Ureter (tissue), 1 donor: Measurements from ENCODE around the gene OTOA. TPM values are rescaled to one million over a fixed set of nuclear protein-coding genes. Genes with fewer than 3 reads are reported as not detected.
"Not testable (repeated sequence)": the region's sequence is repeated elsewhere in the genome, so short reads cannot be mapped to it uniquely, and the experiment has no call there.

Source experiments
- DNase-seq: peaks from one replicate; pipeline ENCODE4 v3.0.0-alpha.2; 2020; ENCODE audit warnings: low spot score
- total RNA-seq: library from RNA; stranded (reverse); gene quantifications from one replicate; pipeline ENCODE4 v1.2.4, GENCODE V29; 2023
- donor health status: DM: yes; HTN: yes; CAD: no.

Gene OTOA
- total RNA-seq = 0.70 TPM

DNA sequence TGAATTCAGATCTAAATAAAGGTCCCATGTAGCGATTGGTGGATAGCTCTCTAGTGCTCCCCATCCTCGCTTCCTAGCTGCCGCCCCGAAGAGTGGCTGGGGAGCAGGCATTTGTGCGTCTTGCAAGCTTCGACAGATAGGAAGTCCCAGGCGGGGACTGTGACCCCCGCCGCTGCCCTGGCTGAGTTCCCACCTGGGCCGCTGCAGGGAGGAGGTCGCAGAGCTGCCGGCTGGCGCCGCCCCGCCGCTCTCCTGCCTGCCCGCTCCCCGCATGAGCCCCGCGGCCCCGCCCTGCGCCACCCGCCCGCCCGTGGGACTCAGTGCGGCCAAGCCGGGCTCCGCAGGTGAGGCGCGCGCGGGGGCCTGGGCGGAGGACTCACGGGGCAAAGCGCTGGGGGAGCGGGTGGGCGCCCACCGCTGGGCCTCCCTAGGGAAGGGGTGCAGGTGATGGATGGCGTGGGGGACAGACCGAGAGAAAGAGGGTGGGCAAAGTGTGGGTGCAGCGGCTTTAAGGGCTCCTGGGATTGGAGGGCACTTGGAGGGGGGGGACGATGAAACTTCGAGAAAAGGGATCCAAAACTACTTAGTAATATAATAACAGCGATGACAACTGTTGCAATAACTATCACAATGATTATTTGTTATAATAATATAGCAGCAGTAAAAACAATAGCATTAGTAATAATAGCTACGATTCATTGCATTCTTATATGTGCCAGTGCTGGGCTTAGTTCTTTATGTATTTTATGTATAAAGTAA, at the start of gene OTOA:
Gene OTOA (plus strand): TSS at position 80 of the 759 bp plus-strand sequence. CDS start 14,547 bp downstream, outside the sequence.
- DNase-seq = no peak

DNA sequence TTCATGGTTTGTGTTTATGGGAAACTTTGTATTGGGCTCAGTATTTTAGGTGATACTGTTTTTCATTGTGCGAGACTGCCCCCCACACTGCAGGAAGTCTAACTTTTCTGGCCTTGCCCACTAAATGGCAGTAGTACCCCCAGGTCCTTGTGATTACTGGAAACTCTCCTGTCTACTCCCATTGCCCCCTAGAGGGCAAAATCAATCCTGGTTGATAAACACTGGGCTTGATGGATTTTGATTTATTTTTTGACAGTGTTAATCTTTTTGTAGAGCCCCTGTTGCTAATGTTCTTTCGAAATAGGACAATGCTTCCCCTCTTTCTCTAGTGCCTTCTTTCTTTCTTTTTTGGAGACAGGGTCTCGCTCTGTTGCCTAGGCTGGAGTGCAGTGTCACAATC, 48.9 kb upstream of the OTOA start:
- no peak for DNase-seq

- DNase-seq = no peak
Observed at GRCh38 chr16:21617607-21618006, 46.2 kb upstream of the OTOA start.

GRCh38 chr16:21618281-21618680, 45.5 kb upstream of the OTOA start:
- no peak for DNase-seq

- no peak for DNase-seq
Observed at GRCh38 chr16:21619765-21620425, 43.9 kb upstream of the OTOA start.

GRCh38 chr16:21620592-21620991, 43.2 kb upstream of the OTOA start:
- no peak for DNase-seq

DNA sequence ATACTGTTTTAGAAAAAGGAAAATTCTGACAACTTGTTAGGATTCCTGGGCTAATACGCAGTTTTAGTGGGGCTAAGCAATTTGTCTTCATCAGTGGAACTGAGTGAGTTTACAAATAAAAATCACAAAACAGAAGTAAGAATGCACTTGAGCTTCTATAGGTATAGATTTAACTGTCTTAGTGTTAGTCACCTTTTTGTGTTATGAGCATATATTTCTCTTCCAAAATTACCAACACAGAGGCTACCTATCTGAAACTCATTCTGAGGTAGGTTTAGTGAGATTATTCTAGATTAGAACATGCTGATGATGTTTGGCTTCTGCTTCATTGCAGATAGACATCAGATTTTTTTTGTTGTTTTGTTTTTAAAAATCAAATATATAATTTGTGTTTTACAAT, 41.2 kb upstream of the OTOA start:
- no peak for DNase-seq

DNA sequence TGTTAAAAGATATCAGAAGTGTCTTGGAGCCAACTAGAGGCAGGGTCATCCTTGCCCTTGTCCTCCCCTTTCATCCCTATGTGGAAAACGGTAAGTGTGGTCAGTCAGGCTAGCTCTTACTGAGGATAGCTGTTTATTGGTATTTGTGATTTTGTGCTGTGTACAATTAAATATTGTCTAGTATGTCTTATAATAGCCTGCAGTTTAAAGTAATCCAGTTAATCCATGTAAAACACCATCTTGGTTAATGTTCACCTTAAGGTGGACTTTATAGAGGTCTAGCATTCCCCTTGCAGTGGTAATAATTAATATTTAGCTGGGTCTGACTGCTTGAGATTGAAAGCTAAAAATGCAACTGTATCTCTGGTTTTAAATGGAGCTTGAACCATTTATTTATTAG, 38.7 kb upstream of the OTOA start:
- DNase-seq = no peak

- no peak for DNase-seq
Observed at GRCh38 chr16:21626659-21627277, 37.0 kb upstream of the OTOA start.

GRCh38 chr16:21628121-21628726, 35.5 kb upstream of the OTOA start:
- no peak for DNase-seq

DNA sequence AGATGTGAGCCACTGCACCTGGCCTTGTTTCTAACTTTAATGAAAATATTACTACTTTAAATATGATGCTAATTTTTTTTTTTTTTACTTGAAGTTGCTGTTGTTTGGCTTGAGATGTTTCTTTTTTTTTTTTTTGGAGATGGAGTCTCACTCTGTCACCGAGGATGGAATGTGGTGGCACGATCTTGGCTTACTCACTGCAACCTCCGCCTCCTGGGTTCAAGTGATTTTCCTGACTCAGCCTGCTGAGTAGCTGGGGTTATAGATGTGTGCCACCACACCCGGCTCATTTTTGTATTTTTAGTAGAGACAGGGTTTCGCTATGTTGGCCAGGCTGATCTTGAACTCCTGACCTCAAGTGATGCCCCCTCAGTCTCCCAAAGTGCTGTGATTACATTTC, 35.0 kb upstream of the OTOA start:
- no peak for DNase-seq

GRCh38 chr16:21629616-21630539, 33.9 kb upstream of the OTOA start:
- DNase-seq = not testable (repeated sequence)

GRCh38 chr16:21630866-21631265, 32.9 kb upstream of the OTOA start:
- DNase-seq = not testable (repeated sequence)

GRCh38 chr16:21631376-21631775, 32.4 kb upstream of the OTOA start:
- DNase-seq = not testable (repeated sequence)

GRCh38 chr16:21631951-21632575, 31.7 kb upstream of the OTOA start:
- not testable (repeated sequence) for DNase-seq

DNA sequence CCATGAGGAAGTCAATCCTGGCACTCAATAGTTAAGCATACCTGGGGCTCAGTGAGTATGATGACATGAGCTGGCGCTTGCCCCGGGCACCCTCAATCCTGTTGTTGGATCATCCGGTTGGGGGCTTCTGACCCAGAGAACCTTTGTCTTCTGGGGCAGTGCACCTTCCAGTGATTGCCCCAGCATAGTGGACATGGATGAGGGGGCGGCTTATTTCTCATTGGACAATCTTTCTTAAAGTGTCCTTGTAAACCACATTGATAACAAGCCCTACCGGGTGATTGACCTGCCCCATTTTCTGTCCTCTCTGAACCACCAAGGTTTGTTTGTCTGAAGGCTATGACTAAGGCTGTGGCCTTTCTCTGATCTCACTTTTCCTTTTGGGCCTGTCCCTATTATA, 29.6 kb upstream of the OTOA start:
- no peak for DNase-seq

DNA sequence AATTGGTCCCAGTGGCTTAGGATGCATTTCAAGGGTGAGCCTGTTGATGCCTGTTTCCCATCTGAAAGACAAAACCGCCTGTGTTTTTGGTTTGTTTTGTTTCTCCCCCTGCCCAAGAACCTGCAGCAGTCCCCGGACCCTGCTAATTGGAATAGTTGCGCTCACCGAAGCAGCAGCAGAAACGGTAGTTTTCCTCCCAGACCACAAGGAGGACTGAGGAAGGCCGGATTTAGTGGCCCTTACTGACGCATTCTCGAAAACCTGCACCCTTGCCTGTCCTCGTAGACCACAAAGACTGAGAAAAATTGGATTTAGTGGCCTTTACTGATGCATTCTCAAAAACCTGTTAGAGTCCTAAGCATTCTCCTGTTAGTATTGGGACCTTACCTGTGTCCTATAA, 28.1 kb upstream of the OTOA start:
- DNase-seq = not testable (repeated sequence)

- DNase-seq = no peak
Observed at GRCh38 chr16:21637032-21637968, 26.5 kb upstream of the OTOA start.

DNA sequence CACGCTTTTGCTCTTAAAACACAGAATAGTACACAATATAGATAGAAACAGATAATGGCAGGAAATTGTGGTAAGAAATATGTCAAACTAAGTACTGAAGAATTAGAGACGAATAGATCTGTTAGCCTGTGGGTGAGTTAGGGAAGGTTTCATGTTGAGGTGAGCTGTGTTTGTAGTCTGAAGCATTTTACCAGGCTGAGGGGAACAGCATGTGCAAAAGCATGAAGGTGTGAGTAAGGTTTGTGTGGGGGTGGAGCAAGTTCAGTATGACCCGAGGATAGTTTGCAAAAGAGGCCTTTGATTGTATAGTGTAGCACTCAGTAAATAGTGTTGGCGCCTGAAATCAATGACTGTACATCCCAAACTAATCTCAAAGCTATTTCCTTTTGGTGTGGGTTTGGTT, 25.2 kb upstream of the OTOA start:
- no peak for DNase-seq

DNA sequence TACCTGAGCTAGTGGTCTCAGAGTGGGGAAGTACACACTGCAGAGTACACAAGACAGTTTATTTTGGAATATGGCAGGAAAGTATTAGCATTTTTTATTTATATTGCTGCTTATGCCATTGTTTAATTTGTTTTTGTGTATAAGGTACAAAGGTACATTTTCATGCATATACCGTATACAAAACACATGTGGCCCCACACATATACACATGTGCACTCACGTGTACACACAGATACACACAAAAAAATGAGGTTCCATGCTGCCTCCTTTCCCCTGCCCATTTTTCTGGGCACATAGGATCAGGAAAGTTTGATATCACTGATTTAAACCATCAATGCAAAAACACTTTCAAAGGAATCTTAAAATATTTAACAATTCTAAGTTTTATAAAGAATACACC, 24.3 kb upstream of the OTOA start:
- DNase-seq = no peak
